MM.1S (cell line): ENCODE measurements around the gene COL2A1.

Experiments
- CTCF ChIP-seq: fragments of 300-600 bp; sonication (generic); IDR thresholded peaks from 2 replicates; pipeline ENCODE4 v1.5.1; 2016; ENCODE audit warnings: antibody characterized with exemption, low read length, mixed read lengths
- EZH2 ChIP-seq: fragments of 300-600 bp; sonication (generic); optimal IDR thresholded peaks from 2 replicates; pipeline ENCODE3; 2017; ENCODE audit warnings: low read depth, mild to moderate bottlenecking, antibody characterized with exemption, low read length, mixed read lengths

GRCh38 chr12:48044396-48044795 is 40.1 kb upstream of the COL2A1 start:
- TF ChIP-seq CTCF, result no peak
- no peak for TF ChIP-seq EZH2
